ENCODE measurements around the gene SKOR2.

DNA sequence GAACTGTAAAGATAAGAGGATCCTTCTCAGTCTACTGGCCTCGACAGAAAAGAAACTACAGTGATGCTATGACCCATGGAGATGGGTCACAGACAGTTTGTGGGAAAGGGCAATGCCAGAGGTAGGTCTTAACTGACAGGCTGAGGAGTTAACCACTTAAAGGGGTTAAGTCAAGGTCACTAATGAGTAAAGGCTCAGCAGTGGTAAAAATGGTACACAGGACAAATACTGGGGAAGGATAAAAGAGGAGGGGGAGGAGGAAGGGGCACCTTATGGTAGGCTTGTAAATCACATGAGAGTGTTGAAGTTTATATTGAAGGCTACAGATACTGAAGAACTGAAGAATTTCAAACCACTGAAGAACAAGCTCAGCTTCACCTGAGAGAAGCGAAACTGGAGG is 85.2 kb downstream of the SKOR2 start:
- TF ChIP-seq POLR2A (IDR thresholded peaks at IDR 0.05) (no peak), POLR2AphosphoS5 (IDR thresholded peaks at IDR 0.05) (no peak)
- TF ChIP-seq, protein P1, sequence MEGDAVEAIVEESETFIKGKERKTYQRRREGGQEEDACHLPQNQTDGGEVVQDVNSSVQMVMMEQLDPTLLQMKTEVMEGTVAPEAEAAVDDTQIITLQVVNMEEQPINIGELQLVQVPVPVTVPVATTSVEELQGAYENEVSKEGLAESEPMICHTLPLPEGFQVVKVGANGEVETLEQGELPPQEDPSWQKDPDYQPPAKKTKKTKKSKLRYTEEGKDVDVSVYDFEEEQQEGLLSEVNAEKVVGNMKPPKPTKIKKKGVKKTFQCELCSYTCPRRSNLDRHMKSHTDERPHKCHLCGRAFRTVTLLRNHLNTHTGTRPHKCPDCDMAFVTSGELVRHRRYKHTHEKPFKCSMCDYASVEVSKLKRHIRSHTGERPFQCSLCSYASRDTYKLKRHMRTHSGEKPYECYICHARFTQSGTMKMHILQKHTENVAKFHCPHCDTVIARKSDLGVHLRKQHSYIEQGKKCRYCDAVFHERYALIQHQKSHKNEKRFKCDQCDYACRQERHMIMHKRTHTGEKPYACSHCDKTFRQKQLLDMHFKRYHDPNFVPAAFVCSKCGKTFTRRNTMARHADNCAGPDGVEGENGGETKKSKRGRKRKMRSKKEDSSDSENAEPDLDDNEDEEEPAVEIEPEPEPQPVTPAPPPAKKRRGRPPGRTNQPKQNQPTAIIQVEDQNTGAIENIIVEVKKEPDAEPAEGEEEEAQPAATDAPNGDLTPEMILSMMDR (IDR thresholded peaks at IDR 0.05) = no peak
